GM21619 (cell line): Measurements from ENCODE around the gene CUX1.
A peak's percentile ranks its signal among the peaks of the same experiment; 100 is the strongest.

Experiments
- ATAC-seq: cut with Tn5 transposase; IDR thresholded peaks from one replicate; pipeline ENCODE4 v1.9.1; 2021; ENCODE audit not compliant: unreplicated experiment

CUX1 gene

GRCh38 chr7:102253066-102253972 is 435.9 kb downstream of the CUX1 start:
- ATAC-seq, result no peak

DNA sequence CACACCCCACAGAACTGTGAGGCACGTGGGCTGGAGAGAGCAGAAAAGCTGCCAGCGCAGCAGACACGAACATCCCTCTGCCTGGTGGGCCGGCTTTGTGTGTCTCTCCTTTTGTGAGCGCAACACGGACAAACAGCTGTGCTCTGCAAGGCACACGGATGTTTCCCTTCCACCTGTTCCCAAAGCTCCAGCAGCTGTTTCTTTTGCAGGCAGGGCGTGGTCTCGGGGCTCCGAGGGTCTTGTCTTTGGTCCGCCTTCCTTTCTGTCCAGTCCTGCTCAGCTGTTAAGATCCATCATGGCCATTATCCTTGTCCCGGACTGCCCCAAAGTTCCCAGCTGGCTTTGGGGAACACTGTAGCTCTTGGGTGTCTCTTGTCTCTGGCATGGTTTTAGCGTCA is 436.5 kb downstream of the CUX1 start:
- no peak for ATAC-seq

GRCh38 chr7:102254521-102254920 is 437.1 kb downstream of the CUX1 start:
- ATAC-seq, result no peak

DNA sequence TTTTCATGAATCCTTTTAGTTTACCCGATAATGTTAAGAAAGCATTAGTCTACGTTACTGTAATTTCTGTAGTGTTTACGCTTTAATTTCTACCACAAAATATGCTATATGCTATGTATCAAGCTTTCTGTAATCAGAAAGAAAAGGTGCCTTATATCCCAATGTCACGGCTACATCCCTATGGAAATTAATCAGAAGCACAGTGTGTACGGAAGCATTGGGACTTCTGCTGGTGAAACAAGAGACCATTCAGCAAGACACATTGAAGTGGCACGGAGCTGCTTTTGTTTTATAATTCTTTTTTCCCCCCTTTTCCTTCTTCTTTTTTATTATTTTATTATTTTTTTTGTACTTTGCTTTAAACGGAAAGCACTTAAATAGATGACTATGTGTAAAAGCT is 438.1 kb downstream of the CUX1 start:
- no peak for ATAC-seq

DNA sequence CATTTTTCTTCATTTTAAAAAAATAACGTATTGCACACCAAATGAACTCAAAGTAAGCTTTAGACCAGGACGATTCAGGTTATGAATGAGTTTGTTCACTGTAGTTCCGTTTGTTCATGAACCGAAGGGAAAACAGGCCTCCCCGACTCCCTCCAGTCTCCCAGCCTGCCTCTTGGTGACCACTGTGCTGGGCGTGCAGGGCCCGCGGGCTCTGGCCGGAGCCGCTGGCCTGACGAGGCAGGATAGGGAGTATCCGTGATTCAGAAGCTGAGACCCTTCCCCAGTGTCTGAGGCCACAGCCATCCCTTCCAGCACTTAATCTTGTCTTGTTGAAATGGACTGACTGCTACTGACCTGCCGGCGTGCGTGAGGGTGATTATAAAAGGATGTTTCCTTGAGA is 438.5 kb downstream of the CUX1 start:
- ATAC-seq, result no peak

DNA sequence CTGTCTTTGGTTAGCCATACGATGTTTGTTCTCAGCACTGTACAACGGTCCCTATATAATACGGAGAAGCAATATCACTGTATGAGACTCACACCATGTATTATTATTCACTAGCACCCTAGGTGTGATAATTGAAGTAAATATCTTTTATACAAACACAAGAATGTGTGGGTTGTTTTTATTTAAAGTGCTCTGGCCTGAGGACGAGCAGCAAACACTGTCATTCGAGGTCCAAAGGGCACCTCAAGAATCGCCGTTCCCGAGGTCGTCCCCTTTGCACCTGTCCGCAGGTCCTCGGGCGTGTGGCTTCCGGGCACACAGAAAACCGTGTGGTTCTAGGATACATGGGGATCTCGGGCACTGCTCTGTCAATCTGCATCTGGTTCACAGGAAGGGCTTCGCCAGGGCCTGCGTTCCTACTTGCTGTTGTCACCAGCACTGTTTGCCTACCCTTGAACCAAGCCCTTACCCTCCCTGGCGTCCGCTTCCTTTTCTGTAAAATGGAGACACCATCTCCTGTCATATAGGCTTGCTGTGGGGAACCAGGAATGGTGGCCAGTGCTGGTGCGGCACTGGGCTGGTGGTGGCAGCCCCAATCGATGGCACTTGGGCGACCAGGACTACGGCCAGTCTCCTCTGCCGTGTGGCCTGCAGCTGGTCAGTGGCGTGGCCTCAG is 440.8 kb downstream of the CUX1 start:
- ATAC-seq, result no peak

- ATAC-seq, result no peak
Observed at GRCh38 chr7:102258749-102259107, 441.3 kb downstream of the CUX1 start.

DNA sequence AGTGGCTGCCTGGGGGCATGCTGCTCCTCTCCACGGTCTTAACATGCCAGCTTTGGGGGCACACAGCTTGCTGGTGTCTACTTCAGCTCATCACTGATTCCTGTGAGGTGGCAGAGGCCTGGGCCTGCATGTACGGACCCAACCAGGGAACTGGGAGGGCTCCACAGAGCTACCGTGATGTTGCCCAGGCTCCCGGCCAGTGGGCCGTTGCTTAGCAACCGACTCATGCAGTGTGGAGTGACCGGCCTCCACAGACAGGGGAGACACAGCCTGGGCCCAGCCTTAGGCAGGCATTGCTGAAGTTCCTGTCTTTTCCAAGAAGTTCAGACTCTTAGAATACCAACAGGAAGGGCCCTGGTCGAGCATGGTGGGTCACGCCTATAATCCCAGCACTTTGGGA is 443.4 kb downstream of the CUX1 start:
- no peak for ATAC-seq

DNA sequence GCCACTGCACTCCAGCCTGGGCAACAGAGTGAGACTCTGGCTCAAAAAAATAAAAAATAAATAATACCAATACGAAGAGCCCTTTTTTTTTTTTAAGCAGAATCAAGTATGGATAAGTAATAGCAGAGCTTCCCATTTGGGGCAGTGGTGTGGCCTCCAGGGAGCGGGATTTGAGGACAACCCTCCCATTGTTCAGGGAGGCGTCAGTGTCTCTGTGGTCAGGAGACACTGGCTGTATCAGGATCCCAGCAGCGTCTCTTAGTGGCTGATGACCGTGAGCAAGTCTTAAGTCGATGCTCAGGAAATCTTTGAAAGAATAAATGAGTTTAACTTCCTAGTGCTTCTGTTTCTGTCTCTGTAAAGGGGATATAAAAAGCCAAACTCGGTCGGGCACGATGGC is 444.0 kb downstream of the CUX1 start:
- no peak for ATAC-seq

- ATAC-seq, result no peak
Observed at GRCh38 chr7:102262546-102262945, 445.1 kb downstream of the CUX1 start.

DNA sequence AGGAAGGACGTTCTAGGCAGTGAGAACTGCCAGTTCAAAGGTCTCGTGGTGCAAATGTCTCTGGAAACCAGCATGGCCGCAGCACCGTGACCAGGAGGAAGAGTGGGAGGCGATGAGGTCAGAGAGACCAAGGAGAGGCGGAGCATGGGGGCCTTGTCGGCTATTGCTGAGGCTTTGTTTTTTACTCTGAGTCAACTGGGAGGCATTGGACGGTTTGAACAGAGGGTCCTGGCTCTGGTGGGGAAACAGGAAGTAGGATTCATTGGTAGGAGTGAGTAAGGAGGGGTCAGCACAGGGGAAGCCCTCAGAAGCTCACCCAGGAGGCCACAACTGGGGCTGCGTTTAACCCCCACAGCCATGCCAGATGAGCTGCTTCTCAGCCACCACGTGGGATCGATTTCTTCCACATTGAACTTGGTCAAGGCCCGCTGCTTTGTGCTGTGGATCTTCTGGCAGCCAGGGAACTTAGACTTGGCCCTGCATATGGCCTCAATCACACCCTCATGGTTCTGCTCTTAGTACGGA is 447.0 kb downstream of the CUX1 start:
- no peak for ATAC-seq

DNA sequence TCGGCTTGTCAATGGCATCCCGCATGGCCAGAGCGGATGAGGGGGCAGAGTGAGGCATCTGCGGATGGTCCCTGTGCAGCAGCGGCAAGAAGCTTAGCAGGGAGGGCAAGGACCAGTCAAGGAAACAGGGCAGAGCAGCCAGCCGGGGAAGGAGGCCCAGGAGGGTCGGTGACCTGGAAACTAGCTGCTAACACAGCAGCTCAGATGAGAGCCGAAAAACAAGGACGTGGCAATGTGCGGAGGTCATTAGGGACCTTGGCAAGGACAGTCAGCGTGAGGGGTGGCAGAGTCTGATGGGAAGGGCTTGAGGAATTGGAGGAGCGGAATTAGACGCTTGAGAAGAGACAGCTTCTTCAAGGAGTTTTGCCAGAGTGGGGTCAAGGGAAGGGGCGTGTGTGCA is 449.1 kb downstream of the CUX1 start:
- no peak for ATAC-seq

- ATAC-seq, result no peak
Observed at GRCh38 chr7:102268635-102269034, 451.2 kb downstream of the CUX1 start.

GRCh38 chr7:102270178-102270887 is 452.9 kb downstream of the CUX1 start:
- no peak for ATAC-seq

DNA sequence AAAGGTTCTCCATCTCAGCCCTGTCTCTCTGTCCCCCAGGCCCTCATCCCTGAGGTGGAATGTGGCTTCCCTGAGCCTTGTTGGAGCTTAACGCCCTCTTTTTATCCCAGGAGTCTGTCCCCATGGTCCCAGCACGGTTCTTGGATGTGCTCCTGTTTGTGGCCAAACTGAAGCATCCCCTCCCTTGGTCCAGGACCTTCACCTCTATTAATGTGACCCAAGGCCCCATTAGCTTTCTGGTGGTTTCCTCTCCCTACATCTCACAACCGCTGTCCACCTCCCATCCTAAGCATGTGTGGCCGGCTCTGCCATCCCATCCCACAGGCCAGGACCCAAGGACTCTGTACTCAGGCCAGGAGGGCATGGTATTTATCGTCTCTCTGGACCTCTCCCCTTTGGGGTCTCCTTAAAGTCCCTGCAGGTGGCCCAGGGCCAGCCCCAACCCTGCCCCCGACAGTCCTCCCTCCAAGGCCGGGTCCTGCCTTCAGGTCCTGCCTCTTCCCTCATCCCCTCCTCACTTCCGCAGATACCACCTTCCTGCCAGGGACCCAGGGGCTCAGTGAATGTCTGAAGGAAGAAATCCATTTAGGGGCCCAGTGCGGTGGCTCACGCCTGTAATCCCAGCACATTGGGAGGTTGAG is 453.9 kb downstream of the CUX1 start:
- ATAC-seq, result no peak

DNA sequence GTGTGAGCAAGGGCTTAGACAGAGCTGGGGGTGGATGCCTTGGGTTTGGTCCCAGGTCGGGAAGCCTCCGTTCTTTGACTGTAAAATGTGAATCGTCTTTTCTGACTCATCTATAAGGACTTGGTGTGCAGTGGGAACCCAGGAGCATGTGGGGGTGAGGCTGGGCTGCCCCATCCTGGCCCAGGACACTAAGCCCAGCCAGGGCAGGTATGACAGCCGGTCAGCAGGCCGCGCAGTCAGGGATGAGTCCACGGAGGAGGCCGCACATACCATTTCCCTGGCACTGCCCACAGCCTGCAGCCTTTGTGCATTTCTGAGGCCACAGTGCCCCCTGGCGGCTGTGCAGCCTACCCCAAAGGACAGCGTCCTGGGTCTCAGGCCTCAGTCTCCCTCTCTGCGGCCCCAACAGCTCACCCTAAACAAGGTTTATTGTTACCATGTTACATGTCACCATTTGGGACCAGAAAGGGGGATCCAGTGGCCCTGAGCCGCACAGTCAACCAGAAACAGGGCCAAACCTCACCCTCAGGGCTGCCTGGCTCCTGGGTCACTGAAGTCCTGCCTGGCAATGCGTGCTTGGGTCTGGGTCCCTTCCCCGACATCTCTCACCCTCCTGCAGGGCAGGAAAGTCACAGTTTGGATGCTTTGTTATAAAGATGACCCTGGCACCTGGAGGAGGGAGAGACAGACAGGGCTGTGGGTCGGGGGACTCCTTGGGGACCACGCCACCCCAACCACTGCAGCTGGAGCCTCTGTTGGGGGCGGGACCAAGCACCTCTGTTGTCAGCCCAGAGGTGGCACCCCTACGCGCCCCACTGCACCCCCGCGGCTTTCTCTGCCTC is 454.9 kb downstream of the CUX1 start:
- ATAC-seq, result peak; percentile 62

DNA sequence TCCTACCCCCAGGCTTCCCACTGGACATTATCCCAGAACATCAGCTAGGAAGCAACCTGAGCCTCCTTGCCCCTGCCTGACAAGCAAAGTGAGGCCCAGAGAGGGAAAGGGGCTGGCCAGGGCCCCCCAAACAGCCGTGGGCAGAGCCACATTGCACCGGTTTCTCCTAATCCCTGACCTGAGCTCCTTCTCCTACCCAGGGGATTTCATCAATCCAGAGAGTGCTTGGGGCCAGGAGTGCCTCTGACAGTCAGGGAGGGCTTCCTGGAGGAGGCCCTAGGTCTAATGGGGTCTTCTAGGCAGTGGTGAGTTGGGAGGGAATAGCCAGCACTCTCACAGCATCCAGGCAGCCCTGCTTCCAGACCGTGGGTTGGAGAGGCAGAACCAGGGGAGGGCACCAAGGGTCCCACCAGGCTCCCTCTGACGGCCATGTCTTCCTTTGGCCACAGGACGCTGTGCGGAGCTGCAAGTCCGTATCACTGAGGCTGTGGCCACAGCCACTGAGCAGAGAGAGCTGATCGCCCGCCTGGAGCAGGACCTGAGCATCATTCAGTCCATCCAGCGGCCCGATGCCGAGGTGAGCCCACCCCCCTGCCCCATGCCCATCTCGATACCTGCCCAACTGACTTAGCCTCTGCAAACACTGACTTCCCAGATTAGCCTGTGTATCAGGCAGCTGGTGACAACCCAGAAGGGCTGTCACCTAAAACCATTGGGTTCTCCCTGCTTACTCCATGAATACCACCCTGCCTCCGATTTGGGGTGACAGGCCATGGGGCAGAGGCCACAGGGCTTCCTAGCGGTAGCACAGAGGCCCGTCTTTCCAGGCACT is 455.7 kb downstream of the CUX1 start:
- ATAC-seq, result no peak

DNA sequence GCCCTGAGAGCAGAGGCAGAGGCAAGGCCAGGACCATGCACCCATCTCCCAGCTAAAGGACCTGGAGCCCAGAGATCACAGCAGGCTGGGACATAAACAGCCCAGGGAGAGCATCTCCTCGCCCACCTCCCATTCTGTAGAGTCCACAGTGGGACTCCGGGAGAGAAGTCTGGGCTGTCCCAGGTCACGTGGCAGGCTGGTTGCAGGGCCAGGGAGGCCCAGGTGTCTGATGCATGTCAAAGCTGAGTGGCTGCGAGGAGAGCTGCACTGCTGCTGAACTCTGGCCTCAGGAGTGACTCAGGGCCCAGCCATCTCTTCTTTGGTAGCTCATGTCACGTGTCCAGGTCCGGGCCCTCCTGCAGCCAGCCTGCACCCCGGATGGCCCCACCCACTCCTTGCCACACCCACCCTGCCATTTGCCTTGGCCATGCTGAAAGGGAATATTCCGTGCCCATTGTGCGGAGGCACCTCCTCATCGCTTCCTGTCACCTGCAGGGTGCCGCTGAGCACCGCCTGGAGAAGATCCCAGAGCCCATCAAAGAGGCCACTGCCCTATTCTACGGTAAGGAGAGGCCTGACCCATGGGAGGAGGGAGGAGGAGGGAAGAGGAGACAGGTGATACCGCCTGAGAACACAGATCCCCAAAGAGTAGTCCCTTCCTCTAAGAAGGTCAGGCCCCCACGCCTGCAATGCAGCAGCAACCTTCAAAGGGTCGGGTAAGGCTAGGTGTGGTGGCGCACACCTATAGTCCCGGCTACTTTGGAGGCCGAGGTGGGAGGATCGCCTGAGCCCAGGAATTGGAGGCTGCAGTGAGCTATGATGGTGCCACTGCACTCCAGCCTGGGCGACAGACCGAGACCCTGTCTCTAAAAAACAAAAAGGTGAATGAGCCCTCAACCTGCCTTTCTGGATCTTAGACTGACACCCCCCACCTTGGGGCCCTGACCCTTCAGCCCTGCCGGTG is 456.6 kb downstream of the CUX1 start:
- ATAC-seq, result no peak
